ENCODE measurements around the gene USP19. TPM values are rescaled to one million over a fixed set of nuclear protein-coding genes. Genes with fewer than 3 reads are reported as not detected.

The USP19 gene
- total RNA-seq, result 10 to 100 TPM; 59.1 to 81.0 TPM

GRCh38 chr3:49120438-49121131, at the start of gene USP19:
Gene USP19 (minus strand): TSS chr3:49120823. CDS start chr3:49119145, 1,678 bp downstream.
- intact Hi-C loops (cut with DNase I), result no loop called here
- Histone ChIP-seq H3K4me1 (peaks cover 10% of the 10 kb centered on the region), H3K9me3 (no peaks in the 10 kb centered on the region), H3K9ac (ENCODE audit: low read depth in 2 of 2, low read length in 2 of 2) (peak within 1 kb of the TSS; percentile 99 to 100), H3K27me3 (no peaks in the 10 kb centered on the region), H3K36me3 (peaks cover 23% of the 10 kb centered on the region), H3K4me3 (peak within 1 kb of the TSS; percentile 83), H3K27ac (peak within 1 kb of the TSS; percentile 94)
- no peak for TF ChIP-seq CTCF (IDR thresholded peaks at IDR 0.05)
- peak; percentile 97 for DNase-seq

- no peak for DNase-seq
- H3K36me3 ChIP-seq, result no peaks in the 10 kb centered on the region
- intact Hi-C loops (cut with DNase I), result no loop called here
- H3K27me3 ChIP-seq, result no peaks in the 10 kb centered on the region
- peak overlapping the region; percentile 93 for H3K4me3 ChIP-seq
- peaks cover 3% of the 10 kb centered on the region for H3K4me1 ChIP-seq
- peak overlapping the region; percentile 67 to 68 for H3K9ac ChIP-seq (ENCODE audit: low read depth in 2 of 2, low read length in 2 of 2)
- TF ChIP-seq CTCF (IDR thresholded peaks at IDR 0.05), result no peak
- no peak overlapping the region for H3K27ac ChIP-seq
- H3K9me3 ChIP-seq, result no peaks in the 10 kb centered on the region
Observed at GRCh38 chr3:49166752-49167556, 46.3 kb upstream of the USP19 start.

GRCh38 chr3:49165771-49166751, 45.4 kb upstream of the USP19 start, which contains the start of gene CCDC71:
Gene CCDC71 (minus strand): TSS chr3:49166331. CDS start chr3:49164208, 2,123 bp downstream.
- peak; percentile 70 for DNase-seq
- H3K27ac ChIP-seq, result peak within 1 kb of the TSS; percentile 74
- H3K4me1 ChIP-seq, result peaks cover 3% of the 10 kb centered on the region
- TF ChIP-seq CTCF (IDR thresholded peaks at IDR 0.05), result no peak
- no peaks in the 10 kb centered on the region for H3K27me3 ChIP-seq
- H3K9me3 ChIP-seq, result no peaks in the 10 kb centered on the region
- no peaks in the 10 kb centered on the region for H3K36me3 ChIP-seq
- H3K4me3 ChIP-seq, result peak within 1 kb of the TSS; percentile 93
- peak within 1 kb of the TSS; percentile 67 to 68 for H3K9ac ChIP-seq (ENCODE audit: low read depth in 2 of 2, low read length in 2 of 2)
- intact Hi-C loops (cut with DNase I), result no loop called here

- peaks cover 3% of the 10 kb centered on the region for H3K4me1 ChIP-seq
Observed at GRCh38 chr3:49164983-49165720, 44.5 kb upstream of the USP19 start.

More at GRCh38 chr3:49164983-49165720, 44.5 kb upstream of the USP19 start:
- DNase-seq, result no peak
- H3K9me3 ChIP-seq, result no peaks in the 10 kb centered on the region
- H3K4me3 ChIP-seq, result peak overlapping the region; percentile 93
- H3K36me3 ChIP-seq, result no peaks in the 10 kb centered on the region
- no peak for TF ChIP-seq CTCF (IDR thresholded peaks at IDR 0.05)
- H3K27me3 ChIP-seq, result no peaks in the 10 kb centered on the region
- H3K27ac ChIP-seq, result peak overlapping the region; percentile 74
- peak overlapping the region; percentile 67 to 68 for H3K9ac ChIP-seq (ENCODE audit: low read depth in 2 of 2, low read length in 2 of 2)
- intact Hi-C loops (cut with DNase I), result no loop called here

Data from colonic mucosa (tissue), 4 donors.